Esophagus muscularis mucosa (tissue), 4 donors: ENCODE measurements around the gene ANO10. TPM values are rescaled to one million over a fixed set of nuclear protein-coding genes. Genes with fewer than 3 reads are reported as not detected.
"Not testable (repeated sequence)": the region's sequence is repeated elsewhere in the genome, so short reads cannot be mapped to it uniquely, and the experiment has no call there.

ENCODE experiments used
- DNase-seq: peaks from one replicate; pipeline ENCODE4 v3.0.0-alpha.2; 2017; ENCODE audit errors: extremely low spot score
- H3K27ac ChIP-seq, 4 donors: fragments of 200-600 bp; sonication (generic); replicated peaks in 1 of 4; 1 replicate in 3 of 4; 2 replicates in 1 of 4; pipeline ENCODE4 v1.5.1; 2016 to 2019; ENCODE audit warnings: mild to moderate bottlenecking in 1 of 4
- H3K27me3 ChIP-seq, 4 donors: fragments of 200-600 bp; sonication (generic); one replicate each; pipeline versions ENCODE4 v1.5.1 to v1.6.0; 2016 to 2019
- H3K36me3 ChIP-seq, 4 donors: fragments of 200-600 bp; sonication (generic); one replicate each; pipeline ENCODE4 v1.5.1; 2016 to 2019
- H3K4me1 ChIP-seq, 4 donors: fragments of 200-600 bp; sonication (generic); one replicate each; pipeline ENCODE4 v1.5.1; 2016 to 2019
- H3K4me3 ChIP-seq, 4 donors: fragments of 200-600 bp; sonication (generic); 1 replicate in 2 of 4; 2 replicates in 2 of 4; pipeline ENCODE4 v1.5.1; 2016 to 2019; ENCODE audit warnings: mild to moderate bottlenecking in 4 of 4, moderate library complexity in 1 of 4
- H3K9me3 ChIP-seq, 4 donors: fragments of 200-600 bp; sonication (generic); 1 replicate in 3 of 4; 2 replicates in 1 of 4; pipeline ENCODE4 v1.5.1; 2016 to 2019
- EP300 ChIP-seq: sonication (generic); formaldehyde crosslinking; IDR thresholded peaks from one replicate; pipeline ENCODE4 v1.6.1; 2017; ENCODE audit warnings: antibody characterized with exemption
- POLR2A ChIP-seq: fragments of 450-650 bp; IDR thresholded peaks from one replicate; pipeline ENCODE4 v1.6.1; 2017; ENCODE audit warnings: antibody characterized with exemption, moderate library complexity, mild to moderate bottlenecking, low read depth
- POLR2AphosphoS5 ChIP-seq, 2 donors: sonication (generic); formaldehyde crosslinking; IDR thresholded peaks; one replicate each; pipeline ENCODE4 v1.6.1; 2017; ENCODE audit warnings: antibody characterized with exemption in 2 of 2
- WGBS: methylation state at CpG from one replicate; pipeline ENCODE4 v1.1.5; 2018; 5-methylcytosine and 5-hydroxymethylcytosine counted together
- intact Hi-C: fragments of 100-400 bp; cut with DNase I; formaldehyde crosslinking; loops from one replicate; pipeline ENCODE4 v1.15.1; 2023
- total RNA-seq, 4 donors: library from RNA; depleted of rRNA; stranded (reverse); fragments of >200 nt; gene quantifications; one replicate each; pipeline versions ENCODE4 v1.1.0 to v1.2.1, GENCODE V29; 2016
- TF ChIP-seq, protein P1 (sequence below), 3 experiments: fragments of 200-600 bp in 2 of 3; fragments of 450-650 bp in 1 of 3; sonication (generic) in 2 of 3; IDR thresholded peaks; one replicate each; pipeline ENCODE4 v1.5.1; 2017 to 2019; ENCODE audit warnings: antibody characterized with exemption in 3 of 3, mild to moderate bottlenecking in 2 of 3, moderate library complexity in 1 of 3

The ANO10 gene
- total RNA-seq, 4 donors from 2014 or later, result 19.2 to 26.2 (median 24.0) TPM

DNA sequence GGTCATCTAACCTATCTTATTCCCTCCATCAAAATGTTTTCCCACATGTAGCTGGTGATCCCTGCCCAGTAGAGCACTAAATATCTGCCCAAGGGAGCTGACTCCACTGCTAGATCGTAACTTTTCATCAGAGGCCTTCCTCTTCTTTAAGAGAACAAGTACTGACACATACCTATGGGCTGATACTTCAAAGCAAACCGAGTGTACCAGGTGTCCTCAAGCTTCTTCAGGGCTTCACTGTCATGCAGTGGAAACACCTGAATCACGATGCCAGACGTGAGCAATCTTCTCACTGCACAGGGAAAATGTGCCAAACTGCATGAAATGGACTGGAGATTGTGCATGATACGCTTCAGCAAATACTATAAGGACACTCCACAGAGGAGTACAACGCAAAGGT, 41.6 kb downstream of the ANO10 start:
- intact Hi-C loops, result no loop called here
- Histone ChIP-seq H3K27ac (no peak overlapping the region), H3K4me1 (peaks cover 6 to 32% (median 24%) of the 10 kb centered on the region in 4 donors), H3K4me3 (no peak overlapping the region), H3K9me3 (no peaks in the 10 kb centered on the region), H3K27me3 (no peaks in the 10 kb centered on the region), H3K36me3 (peaks cover 0 to 13% (median 7%) of the 10 kb centered on the region in 4 donors)
- DNase-seq, result no peak
- TF ChIP-seq POLR2A (no peak), EP300 (no peak), POLR2AphosphoS5 (IDR thresholded peaks at IDR 0.05) (no peak)
- TF ChIP-seq, protein P1, sequence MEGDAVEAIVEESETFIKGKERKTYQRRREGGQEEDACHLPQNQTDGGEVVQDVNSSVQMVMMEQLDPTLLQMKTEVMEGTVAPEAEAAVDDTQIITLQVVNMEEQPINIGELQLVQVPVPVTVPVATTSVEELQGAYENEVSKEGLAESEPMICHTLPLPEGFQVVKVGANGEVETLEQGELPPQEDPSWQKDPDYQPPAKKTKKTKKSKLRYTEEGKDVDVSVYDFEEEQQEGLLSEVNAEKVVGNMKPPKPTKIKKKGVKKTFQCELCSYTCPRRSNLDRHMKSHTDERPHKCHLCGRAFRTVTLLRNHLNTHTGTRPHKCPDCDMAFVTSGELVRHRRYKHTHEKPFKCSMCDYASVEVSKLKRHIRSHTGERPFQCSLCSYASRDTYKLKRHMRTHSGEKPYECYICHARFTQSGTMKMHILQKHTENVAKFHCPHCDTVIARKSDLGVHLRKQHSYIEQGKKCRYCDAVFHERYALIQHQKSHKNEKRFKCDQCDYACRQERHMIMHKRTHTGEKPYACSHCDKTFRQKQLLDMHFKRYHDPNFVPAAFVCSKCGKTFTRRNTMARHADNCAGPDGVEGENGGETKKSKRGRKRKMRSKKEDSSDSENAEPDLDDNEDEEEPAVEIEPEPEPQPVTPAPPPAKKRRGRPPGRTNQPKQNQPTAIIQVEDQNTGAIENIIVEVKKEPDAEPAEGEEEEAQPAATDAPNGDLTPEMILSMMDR (IDR thresholded peaks at IDR 0.05), result no peak
- 93% methylated on average over 6 of the region's 6 CpGs for WGBS

DNA sequence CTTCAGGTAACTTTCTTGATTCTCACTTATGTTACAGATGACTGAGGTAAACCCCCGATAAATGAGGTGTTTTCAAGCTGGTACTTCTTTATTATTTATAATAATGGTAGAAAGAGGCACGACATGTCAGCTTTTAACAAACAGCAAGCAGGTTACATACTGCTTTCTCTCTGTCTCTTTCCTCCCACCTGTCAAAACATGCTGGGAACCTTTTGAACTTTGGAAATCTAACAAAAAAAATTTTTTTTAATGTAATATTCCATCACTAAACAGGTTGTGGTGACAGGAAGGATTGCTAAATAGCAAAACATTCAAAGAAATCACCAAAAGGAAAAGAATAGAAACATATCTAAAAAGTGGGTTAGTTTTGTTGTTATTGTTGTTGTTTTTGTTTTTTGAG, 48.2 kb downstream of the ANO10 start:
- no peak overlapping the region for H3K27ac ChIP-seq
- DNase-seq, result no peak
- no peak overlapping the region for H3K4me3 ChIP-seq
- TF ChIP-seq POLR2AphosphoS5 (IDR thresholded peaks at IDR 0.05), result no peak
- TF ChIP-seq EP300, result no peak
- TF ChIP-seq POLR2A, result no peak
- TF ChIP-seq, protein P1 (IDR thresholded peaks at IDR 0.05), result no peak
- no peaks in the 10 kb centered on the region for H3K9me3 ChIP-seq
- intact Hi-C loops, result no loop called here
- no peaks in the 10 kb centered on the region for H3K27me3 ChIP-seq
- no peaks in the 10 kb centered on the region for H3K4me1 ChIP-seq
- 81% methylated on average over 2 of the region's 2 CpGs for whole genome bisulfite sequencing
- H3K36me3 ChIP-seq, result peaks cover 0 to 13% (median 7%) of the 10 kb centered on the region in 4 donors

DNA sequence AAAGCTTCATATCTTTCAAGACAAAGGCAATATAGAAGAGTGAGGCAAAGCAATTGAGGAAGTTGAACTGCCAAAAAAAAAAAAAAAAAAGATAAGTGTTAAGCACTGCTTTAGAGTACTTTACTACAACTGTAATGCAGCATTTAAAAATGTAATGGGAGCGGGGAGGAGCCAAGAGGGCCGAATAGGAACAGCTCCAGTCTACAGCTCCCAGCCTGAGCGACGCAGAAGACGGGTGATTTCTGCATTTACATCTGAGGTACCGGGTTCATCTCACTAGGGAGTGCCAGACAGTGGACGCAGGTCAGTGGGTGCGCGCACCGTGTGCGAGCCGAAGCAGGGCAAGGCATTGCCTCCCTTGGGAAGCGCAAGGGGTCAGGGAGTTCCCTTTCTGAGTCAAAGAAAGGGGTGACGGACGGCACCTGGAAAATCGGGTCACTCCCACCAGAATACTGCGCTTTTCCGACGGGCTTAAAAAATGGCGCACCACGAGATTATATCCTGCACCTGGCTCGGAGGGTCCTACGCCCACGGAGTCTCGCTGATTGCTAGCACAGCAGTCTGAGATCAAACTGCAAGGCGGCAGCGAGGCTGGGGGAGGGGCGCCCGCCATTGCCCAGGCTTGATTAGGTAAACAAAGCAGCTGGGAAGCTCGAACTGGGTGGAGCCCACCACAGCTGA, 56.0 kb downstream of the ANO10 start:
- H3K4me1 ChIP-seq, H3K4me3 ChIP-seq, intact Hi-C loops, DNase-seq, H3K9me3 ChIP-seq, H3K27me3 ChIP-seq, H3K27ac ChIP-seq: not testable (repeated sequence)
- 93% methylated on average over 12 of the region's 30 CpGs for WGBS
- H3K36me3 ChIP-seq, result peaks cover 0 to 13% (median 0%) of the 10 kb centered on the region in 4 donors

DNA sequence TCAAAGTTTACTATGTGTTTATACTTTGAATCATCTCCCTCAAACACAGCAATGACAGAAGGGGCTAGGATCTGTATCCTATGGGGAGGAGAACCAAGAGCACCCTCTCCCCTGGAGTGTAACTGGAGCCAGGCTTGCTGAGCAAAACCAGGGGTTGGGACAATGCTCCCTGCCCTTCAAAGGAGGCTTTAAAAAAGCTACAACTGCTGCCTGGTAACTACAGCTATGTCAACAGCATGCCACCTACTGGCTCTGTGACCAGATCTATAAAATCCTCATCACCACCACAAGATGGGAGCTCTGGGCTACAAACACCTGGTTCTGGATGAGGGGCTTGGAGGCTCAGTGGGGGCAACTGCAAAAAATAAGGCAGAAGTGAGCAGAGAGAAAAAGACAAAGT, 61.9 kb downstream of the ANO10 start:
- Histone ChIP-seq H3K36me3 (peaks cover 0 to 35% (median 0%) of the 10 kb centered on the region in 4 donors), H3K27ac (no peak overlapping the region), H3K27me3 (no peaks in the 10 kb centered on the region), H3K9me3 (no peaks in the 10 kb centered on the region), H3K4me1 (no peaks in the 10 kb centered on the region), H3K4me3 (no peak overlapping the region)
- intact Hi-C loops, result no loop called here
- TF ChIP-seq, protein P1 (IDR thresholded peaks at IDR 0.05), result no peak
- no peak for TF ChIP-seq POLR2A
- no peak for DNase-seq

DNA sequence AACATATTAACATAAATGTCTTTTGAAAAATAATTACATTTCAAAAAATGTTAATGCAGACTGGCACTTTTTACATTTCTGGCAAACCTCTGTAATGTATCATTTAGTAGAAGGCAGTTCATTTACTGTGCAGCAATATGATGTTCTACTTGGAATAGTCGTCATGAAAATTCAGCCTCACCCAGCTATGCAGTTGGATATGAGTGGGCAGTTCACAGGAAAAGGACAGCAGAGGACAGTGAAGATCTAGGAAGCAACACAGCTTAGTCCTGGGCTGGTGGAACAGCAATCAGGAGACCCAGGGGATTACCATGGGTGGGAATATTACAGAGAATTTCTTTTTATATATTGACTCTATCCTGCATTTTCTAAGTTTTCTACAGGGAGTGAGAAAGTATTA, 63.6 kb downstream of the ANO10 start:
- no peaks in the 10 kb centered on the region for H3K9me3 ChIP-seq
- H3K36me3 ChIP-seq, result peaks cover 0 to 40% (median 3%) of the 10 kb centered on the region in 4 donors
- H3K27ac ChIP-seq, result no peak overlapping the region
- no peaks in the 10 kb centered on the region for H3K4me1 ChIP-seq
- WGBS, result 67% methylated on average over 1 of the region's 1 CpG
- no peak for DNase-seq
- no peak overlapping the region for H3K4me3 ChIP-seq
- TF ChIP-seq POLR2AphosphoS5 (IDR thresholded peaks at IDR 0.05) (no peak), POLR2A (no peak), EP300 (no peak)
- TF ChIP-seq, protein P1 (IDR thresholded peaks at IDR 0.05), result no peak
- intact Hi-C loops, result no loop called here
- no peaks in the 10 kb centered on the region for H3K27me3 ChIP-seq
